ENCODE data around the gene SYT13.

Gene SYT13

GRCh38 chr11:45225277-45225676, 60.9 kb downstream of the SYT13 start:
- no peak for FAIRE-seq
- DNase-seq (ENCODE audit: insufficient read length, low spot score), result no peak

GRCh38 chr11:45224766-45225165, 61.4 kb downstream of the SYT13 start:
- DNase-seq (ENCODE audit: insufficient read length, low spot score) (no peak), FAIRE-seq (no peak)

- no peak for FAIRE-seq
These were observed 62.6 kb downstream of the SYT13 start for GRCh38 chr11:45223496-45223895.

GRCh38 chr11:45219411-45219810, 66.7 kb downstream of the SYT13 start:
- DNase-seq (ENCODE audit: insufficient read length, low spot score), result no peak
- no peak for FAIRE-seq

More at GRCh38 chr11:45223496-45223895, 62.6 kb downstream of the SYT13 start:
- DNase-seq (ENCODE audit: insufficient read length, low spot score), result no peak

GRCh38 chr11:45218705-45219104, 67.4 kb downstream of the SYT13 start:
- DNase-seq (ENCODE audit: insufficient read length, low spot score), result no peak
- no peak for FAIRE-seq

GRCh38 chr11:45217991-45218390, 68.2 kb downstream of the SYT13 start:
- DNase-seq (ENCODE audit: insufficient read length, low spot score) (no peak), FAIRE-seq (no peak)

- FAIRE-seq, result no peak
These were observed 69.2 kb downstream of the SYT13 start for GRCh38 chr11:45216901-45217300.

GRCh38 chr11:45216031-45216430, 70.1 kb downstream of the SYT13 start:
- DNase-seq (ENCODE audit: insufficient read length, low spot score), result no peak
- FAIRE-seq, result no peak

More at GRCh38 chr11:45216901-45217300, 69.2 kb downstream of the SYT13 start:
- no peak for DNase-seq (ENCODE audit: insufficient read length, low spot score)

GRCh38 chr11:45215098-45215865, 70.9 kb downstream of the SYT13 start:
- FAIRE-seq (no peak), DNase-seq (ENCODE audit: insufficient read length, low spot score) (no peak)

GRCh38 chr11:45213717-45214116, 72.4 kb downstream of the SYT13 start:
- DNase-seq (ENCODE audit: insufficient read length, low spot score), result no peak
- no peak for FAIRE-seq

GRCh38 chr11:45213316-45213665, 72.8 kb downstream of the SYT13 start:
- FAIRE-seq (no peak), DNase-seq (ENCODE audit: insufficient read length, low spot score) (no peak)

GRCh38 chr11:45212566-45213315, 73.4 kb downstream of the SYT13 start:
- DNase-seq (ENCODE audit: insufficient read length, low spot score) (no peak), FAIRE-seq (no peak)

GRCh38 chr11:45211732-45212131, 74.4 kb downstream of the SYT13 start:
- FAIRE-seq, result no peak
- no peak for DNase-seq (ENCODE audit: insufficient read length, low spot score)

- FAIRE-seq (no peak), DNase-seq (ENCODE audit: insufficient read length, low spot score) (no peak)
These were observed 75.3 kb downstream of the SYT13 start for GRCh38 chr11:45210846-45211245.

GRCh38 chr11:45209891-45210699, 76.0 kb downstream of the SYT13 start:
- DNase-seq (ENCODE audit: insufficient read length, low spot score), result no peak

GRCh38 chr11:45209000-45209879, 76.9 kb downstream of the SYT13 start:
- DNase-seq (ENCODE audit: insufficient read length, low spot score) (no peak), FAIRE-seq (no peak)

More at GRCh38 chr11:45209891-45210699, 76.0 kb downstream of the SYT13 start:
- FAIRE-seq, result no peak

GRCh38 chr11:45208135-45208534, 78.0 kb downstream of the SYT13 start:
- DNase-seq (ENCODE audit: insufficient read length, low spot score) (no peak), FAIRE-seq (no peak)

GRCh38 chr11:45205978-45206377, 80.2 kb downstream of the SYT13 start:
- DNase-seq (ENCODE audit: insufficient read length, low spot score) (no peak), FAIRE-seq (no peak)

GRCh38 chr11:45204761-45205160, 81.4 kb downstream of the SYT13 start:
- DNase-seq (ENCODE audit: insufficient read length, low spot score) (no peak), FAIRE-seq (no peak)

- no peak for DNase-seq (ENCODE audit: insufficient read length, low spot score)
- no peak for FAIRE-seq
These were observed 92.4 kb downstream of the SYT13 start for GRCh38 chr11:45193695-45194094.
